Activated T-cell treated with anti-CD3 and anti-CD28 coated beads, Interleukin-2, amount 50 U/mL, for 24 hours (primary cell): ENCODE results near the gene TTLL4.
"Not testable (repeated sequence)": the region's sequence is repeated elsewhere in the genome, so short reads cannot be mapped to it uniquely, and the experiment has no call there.

ENCODE experiments used
- DNase-seq: peaks from one replicate; pipeline ENCODE4 v3.0.0-alpha.2; 2020
- H3K27ac Mint-ChIP-seq: 2 replicates; pipeline ENCODE4 v1.8.0; 2020; ENCODE audit warnings: mild to moderate bottlenecking, mixed read lengths
- H3K27me3 Mint-ChIP-seq: 2 replicates; pipeline ENCODE4 v1.8.0; 2020; ENCODE audit warnings: mixed read lengths
- H3K36me3 Mint-ChIP-seq: 2 replicates; pipeline ENCODE4 v1.8.0; 2020; ENCODE audit warnings: low read depth, mixed read lengths
- H3K4me1 Mint-ChIP-seq: 2 replicates; pipeline ENCODE4 v1.8.0; 2020; ENCODE audit warnings: low read depth, mixed read lengths
- H3K4me3 Mint-ChIP-seq: 2 replicates; pipeline ENCODE4 v1.8.0; 2020; ENCODE audit warnings: mild to moderate bottlenecking, moderate library complexity, mixed read lengths
- H3K9me3 Mint-ChIP-seq: 2 replicates; pipeline ENCODE4 v1.8.0; 2020; ENCODE audit warnings: mixed read lengths

Gene TTLL4

DNA sequence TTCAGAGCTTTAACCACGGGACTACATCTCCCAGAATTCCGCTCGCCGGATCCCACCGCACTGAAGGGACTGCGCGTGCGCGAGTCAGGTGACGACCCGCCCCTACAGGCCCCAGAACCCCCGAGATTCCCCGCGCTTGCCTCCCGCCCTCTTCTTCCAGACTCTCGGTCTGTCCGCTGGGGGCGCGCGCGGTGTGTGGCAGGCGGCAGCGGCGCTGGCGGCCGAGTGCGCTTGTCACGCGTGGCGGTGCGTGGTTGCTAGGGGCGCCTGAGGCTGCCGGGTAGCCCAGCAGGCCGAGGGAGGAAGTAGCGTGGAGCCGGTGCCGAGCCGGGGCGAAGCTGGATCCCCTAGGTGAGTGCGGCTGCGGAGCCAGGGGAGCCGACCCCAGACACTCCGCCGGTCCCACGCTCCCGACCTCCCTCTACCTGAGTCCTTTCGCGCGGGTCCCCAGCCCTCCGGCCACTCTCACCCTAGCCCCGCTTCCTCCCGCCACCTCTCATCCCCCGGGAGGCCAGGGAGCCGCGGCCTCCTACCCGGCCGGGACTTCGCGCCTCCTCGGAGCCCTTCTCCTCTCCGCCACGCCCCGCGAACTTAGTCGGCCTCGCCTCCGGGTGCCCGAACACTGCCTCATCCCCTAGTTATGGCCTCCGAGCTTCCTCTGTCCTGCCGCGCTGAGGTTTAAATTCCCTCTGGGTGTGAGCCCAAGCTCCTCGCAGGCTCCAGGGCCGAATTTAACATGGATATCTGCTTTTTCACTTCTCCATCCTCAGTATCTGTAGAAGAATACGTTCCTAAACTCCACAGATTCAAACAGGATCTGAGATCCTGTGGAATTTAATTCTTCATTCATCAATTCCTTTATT lies at the start of gene TTLL4:
Gene TTLL4, plus strand, starts transcription at position 149 of the 863 bp plus-strand sequence. CDS start 26,842 bp downstream, outside the sequence.
- peaks cover 20% of the 10 kb centered on the region for H3K36me3 Mint-ChIP-seq
- DNase-seq, result peak; percentile 97
- peaks cover 21% of the 10 kb centered on the region for H3K4me1 Mint-ChIP-seq
- no peaks in the 10 kb centered on the region for H3K27me3 Mint-ChIP-seq
- H3K4me3 Mint-ChIP-seq, result peak within 1 kb of the TSS; percentile 89
- H3K27ac Mint-ChIP-seq, result peak within 1 kb of the TSS; percentile 93
- no peaks in the 10 kb centered on the region for H3K9me3 Mint-ChIP-seq

DNA sequence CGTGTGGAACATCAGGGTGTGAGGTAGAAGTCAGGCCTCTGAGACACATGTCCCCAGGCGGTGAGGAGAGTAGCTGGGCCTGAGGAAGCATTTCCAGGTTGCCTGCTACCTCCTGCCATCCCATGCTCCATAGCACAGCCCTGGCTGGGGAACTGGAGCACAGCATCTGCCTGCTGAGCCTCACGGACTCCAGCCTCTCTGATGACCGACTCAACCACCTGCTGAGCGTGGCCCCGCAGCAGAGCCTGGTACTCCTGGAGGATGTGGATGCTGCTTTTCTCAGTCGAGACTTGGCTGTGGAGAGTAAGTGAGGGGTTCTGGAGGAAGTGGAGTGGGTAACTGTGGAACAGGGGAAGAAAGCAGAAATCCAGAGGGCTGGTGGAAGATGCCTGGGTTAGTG lies 48.3 kb upstream of the TTLL4 start:
- Mint-ChIP-seq H3K27ac (peak overlapping the region; percentile 66), H3K9me3 (no peaks in the 10 kb centered on the region), H3K27me3 (no peaks in the 10 kb centered on the region), H3K4me3 (no peak overlapping the region), H3K4me1 (peaks cover 35% of the 10 kb centered on the region), H3K36me3 (peaks cover 93% of the 10 kb centered on the region)
- DNase-seq, result no peak

DNA sequence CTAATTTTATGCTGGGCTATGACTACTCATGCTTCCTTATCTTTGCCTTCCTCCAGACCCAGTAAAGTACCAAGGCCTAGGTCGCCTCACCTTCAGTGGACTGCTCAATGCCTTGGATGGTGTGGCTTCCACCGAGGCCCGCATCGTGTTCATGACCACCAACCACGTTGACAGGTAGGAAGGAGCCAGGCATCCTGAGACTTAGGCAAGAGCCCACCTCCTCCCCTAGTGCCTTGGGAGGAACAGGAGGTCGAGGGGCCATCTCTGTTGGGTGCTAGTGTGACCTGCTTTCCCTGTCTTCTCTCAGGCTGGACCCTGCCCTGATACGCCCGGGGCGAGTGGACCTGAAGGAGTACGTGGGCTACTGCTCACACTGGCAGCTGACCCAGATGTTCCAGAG lies 47.8 kb upstream of the TTLL4 start:
- H3K4me1 Mint-ChIP-seq, result peaks cover 32% of the 10 kb centered on the region
- H3K4me3 Mint-ChIP-seq, result no peak overlapping the region
- no peaks in the 10 kb centered on the region for H3K9me3 Mint-ChIP-seq
- peak overlapping the region; percentile 38 for H3K27ac Mint-ChIP-seq
- DNase-seq, result no peak
- peaks cover 93% of the 10 kb centered on the region for H3K36me3 Mint-ChIP-seq
- H3K27me3 Mint-ChIP-seq, result no peaks in the 10 kb centered on the region

GRCh38 chr2:218663901-218664300 lies 46.7 kb upstream of the TTLL4 start:
- DNase-seq, result no peak
- peaks cover 93% of the 10 kb centered on the region for H3K36me3 Mint-ChIP-seq
- H3K27ac Mint-ChIP-seq, result peak overlapping the region; percentile 22
- H3K27me3 Mint-ChIP-seq, result no peaks in the 10 kb centered on the region
- H3K4me1 Mint-ChIP-seq, result peaks cover 23% of the 10 kb centered on the region
- H3K4me3 Mint-ChIP-seq, result no peak overlapping the region
- H3K9me3 Mint-ChIP-seq, result no peaks in the 10 kb centered on the region

GRCh38 chr2:218664653-218665052 lies 46.0 kb upstream of the TTLL4 start:
- H3K27ac Mint-ChIP-seq, result no peak overlapping the region
- no peaks in the 10 kb centered on the region for H3K9me3 Mint-ChIP-seq
- H3K27me3 Mint-ChIP-seq, result no peaks in the 10 kb centered on the region
- no peak overlapping the region for H3K4me3 Mint-ChIP-seq
- peaks cover 25% of the 10 kb centered on the region for H3K4me1 Mint-ChIP-seq
- H3K36me3 Mint-ChIP-seq, result peaks cover 91% of the 10 kb centered on the region
- DNase-seq, result no peak

DNA sequence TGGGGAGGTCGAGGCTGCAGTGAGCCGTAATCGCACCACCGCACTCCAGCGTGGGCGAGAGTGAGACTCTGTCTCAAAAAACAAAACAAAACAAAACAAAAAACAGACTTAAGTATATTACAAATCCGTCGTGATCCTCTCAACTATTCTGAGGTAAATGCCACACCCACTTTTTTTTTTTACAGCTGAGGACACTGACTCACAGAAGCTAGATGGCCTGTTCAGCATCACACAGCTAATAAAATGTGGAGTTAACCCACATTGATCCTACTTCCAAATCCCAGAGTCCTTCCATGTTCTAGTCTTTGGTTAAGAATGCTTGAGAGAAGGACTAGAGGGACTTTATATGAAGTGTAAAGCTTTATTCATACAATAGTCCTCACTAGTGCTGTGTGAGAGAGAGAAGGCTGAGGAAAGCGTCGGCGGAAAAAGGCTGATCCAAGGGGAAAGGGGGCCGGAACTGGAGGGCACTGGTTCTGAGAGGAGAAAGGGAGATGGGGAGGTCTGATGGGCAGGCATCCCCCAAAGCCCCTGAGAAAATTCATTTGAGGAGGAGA lies 39.5 kb upstream of the TTLL4 start:
- Mint-ChIP-seq H3K36me3 (peaks cover 60% of the 10 kb centered on the region), H3K27ac (peak overlapping the region; percentile 96), H3K4me3 (peak overlapping the region; percentile 95), H3K27me3 (no peaks in the 10 kb centered on the region), H3K9me3 (no peaks in the 10 kb centered on the region), H3K4me1 (peaks cover 30% of the 10 kb centered on the region)
- DNase-seq, result no peak

DNA sequence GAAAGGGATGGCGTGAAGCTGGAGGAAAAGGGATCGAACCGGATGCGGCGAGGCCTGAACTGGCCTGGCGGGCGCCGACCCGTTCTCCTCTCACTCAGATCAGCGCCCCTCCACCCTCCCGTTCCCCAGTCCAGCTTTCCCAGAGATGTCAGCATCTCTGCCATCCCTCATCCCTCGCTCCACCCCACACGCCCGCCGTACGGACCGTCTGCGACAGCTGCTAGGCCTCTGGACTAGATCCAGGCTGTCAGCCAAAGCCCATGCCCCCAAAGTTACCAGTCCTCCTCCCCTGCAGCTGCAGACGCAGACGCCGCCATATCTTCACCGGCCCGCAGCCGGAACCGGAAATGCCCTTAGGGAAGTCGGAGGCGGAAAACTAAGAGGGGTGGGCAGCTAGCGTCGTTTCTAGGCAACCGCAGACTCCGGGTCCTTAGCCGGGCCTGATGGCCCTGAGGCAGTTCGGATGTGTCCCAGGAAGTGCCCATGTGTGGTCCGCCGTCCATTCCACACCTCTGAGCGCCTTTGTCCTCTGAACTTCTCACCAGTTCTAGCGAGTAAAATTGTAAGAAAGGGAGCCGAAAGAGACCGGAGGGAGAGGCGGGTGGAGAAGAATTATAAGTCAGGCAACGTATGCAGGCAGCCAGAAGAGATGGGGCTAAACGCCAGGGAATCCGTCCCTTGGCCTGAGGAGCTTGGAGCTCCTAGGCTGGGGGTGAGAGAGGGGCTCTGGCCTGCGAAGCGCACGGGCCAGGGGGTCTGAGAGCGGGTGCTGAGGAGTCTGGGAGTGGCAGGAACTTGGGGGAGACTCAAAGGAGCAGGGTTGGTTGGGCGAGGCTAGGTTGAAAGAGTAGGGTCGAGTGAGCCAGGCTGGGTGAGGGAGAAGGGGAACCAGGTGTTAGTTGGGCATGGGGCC lies 38.7 kb upstream of the TTLL4 start, which contains the start of the genes RNF25 and STK36:
Gene RNF25, minus strand, starts transcription at position 349 of the 913 bp plus-strand sequence. Its CDS starts 32 bp downstream, at position 317.
Gene STK36, plus strand, starts transcription at position 433 of the 913 bp plus-strand sequence. CDS start 744 bp downstream, outside the sequence.
- Mint-ChIP-seq H3K27ac (peak within 1 kb of the TSS; percentile 96), H3K9me3 (no peaks in the 10 kb centered on the region), H3K36me3 (peaks cover 57% of the 10 kb centered on the region), H3K4me1 (peaks cover 30% of the 10 kb centered on the region), H3K27me3 (no peaks in the 10 kb centered on the region), H3K4me3 (peak within 1 kb of the TSS; percentile 95)
- DNase-seq, result peak; percentile 86

DNA sequence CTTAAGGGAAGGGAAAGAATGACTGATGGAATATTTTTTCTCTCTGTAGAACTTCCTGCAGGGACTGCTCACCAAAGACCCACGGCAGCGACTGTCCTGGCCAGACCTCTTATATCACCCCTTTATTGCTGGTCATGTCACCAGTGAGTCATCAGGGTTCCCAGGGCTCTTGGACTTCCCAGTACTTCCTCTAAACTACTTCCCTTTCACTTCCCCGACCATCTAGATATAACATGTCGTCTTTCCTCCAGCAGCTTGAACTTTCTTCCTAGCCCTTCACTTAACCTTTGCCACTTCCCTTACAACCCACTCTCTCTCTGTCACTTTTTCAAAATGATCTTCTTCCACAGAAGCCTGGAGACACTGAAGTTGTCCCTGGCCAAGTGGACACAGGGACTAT lies 31.5 kb upstream of the TTLL4 start:
- no peaks in the 10 kb centered on the region for H3K27me3 Mint-ChIP-seq
- H3K4me1 Mint-ChIP-seq, result no peaks in the 10 kb centered on the region
- no peak overlapping the region for H3K4me3 Mint-ChIP-seq
- H3K9me3 Mint-ChIP-seq, result no peaks in the 10 kb centered on the region
- H3K36me3 Mint-ChIP-seq, result peaks cover 48% of the 10 kb centered on the region
- DNase-seq, result no peak
- no peak overlapping the region for H3K27ac Mint-ChIP-seq

DNA sequence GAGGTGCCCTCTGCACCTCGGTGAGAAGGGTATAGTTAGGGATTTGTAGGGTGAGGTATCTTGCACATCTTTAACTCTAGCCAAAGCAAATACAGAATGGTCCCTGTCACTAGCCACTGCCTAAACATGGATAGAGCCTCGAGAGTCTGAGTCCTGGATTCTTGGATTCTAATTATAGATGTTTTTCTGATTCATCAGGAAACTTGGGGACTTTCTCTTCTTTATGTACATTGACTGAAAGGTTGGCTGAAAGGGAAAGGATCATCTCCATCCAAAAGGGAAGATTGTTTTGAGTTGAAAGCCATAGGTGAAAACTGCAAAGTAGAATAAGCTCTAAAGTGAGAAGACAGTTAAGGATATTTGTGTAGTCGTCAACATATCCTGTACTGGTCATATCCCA lies 30.6 kb upstream of the TTLL4 start:
- no peak overlapping the region for H3K27ac Mint-ChIP-seq
- peaks cover 49% of the 10 kb centered on the region for H3K36me3 Mint-ChIP-seq
- no peak for DNase-seq
- H3K9me3 Mint-ChIP-seq, result no peaks in the 10 kb centered on the region
- H3K27me3 Mint-ChIP-seq, result no peaks in the 10 kb centered on the region
- no peaks in the 10 kb centered on the region for H3K4me1 Mint-ChIP-seq
- H3K4me3 Mint-ChIP-seq, result no peak overlapping the region

DNA sequence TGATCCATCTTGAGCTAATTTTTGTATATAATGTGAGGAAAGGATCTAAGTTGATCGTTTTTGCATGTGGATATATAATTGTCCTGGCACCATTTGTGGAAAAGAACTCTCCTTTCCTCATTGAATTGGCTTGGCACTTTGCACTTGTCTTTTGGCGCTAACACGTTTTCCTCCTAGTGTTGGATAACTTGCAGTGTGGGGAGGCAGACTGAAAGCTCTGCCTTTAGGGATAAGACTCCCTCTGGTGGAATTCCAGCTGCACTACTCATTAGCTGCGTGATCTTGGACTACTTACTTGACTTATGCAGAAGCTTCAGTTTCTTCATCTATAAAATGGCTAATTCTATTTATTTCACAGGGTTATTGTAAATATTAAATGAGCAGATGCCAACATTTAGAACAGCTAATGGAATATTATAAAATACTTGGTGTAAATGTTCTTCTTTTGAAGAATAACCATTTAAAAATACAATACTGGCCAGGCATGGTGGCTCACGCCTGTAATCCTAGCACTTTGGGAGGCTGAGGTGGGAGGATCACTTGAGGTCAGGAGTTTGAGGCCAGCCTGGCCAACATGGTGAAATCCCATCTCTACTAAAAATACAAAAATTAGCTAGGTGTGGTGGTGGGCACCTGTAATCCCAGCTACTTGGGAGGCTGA lies 23.1 kb upstream of the TTLL4 start:
- not testable (repeated sequence) for H3K27ac Mint-ChIP-seq, H3K9me3 Mint-ChIP-seq, H3K27me3 Mint-ChIP-seq, H3K4me3 Mint-ChIP-seq, H3K4me1 Mint-ChIP-seq, DNase-seq
- peaks cover 34% of the 10 kb centered on the region for H3K36me3 Mint-ChIP-seq

DNA sequence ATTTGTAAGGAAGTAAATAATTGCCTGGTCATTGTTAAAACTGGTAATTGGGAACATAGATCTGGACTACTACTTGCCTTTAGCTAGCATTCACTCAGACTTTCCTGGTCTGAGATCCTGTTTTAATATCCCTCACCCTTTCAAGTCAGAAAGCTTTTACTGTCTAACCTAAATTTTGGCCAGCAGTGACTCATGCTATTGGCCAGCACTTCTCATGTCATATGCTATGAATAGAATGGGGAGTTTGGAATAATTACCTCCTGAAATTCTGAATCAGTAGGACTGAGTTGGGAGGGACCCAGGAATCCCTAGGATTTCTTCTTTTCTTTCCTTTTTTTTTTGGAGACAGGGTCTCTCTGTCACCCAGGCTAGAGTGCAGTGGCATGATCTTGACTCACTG lies 19.4 kb upstream of the TTLL4 start:
- Mint-ChIP-seq H3K4me3 (no peak overlapping the region), H3K4me1 (peaks cover 2% of the 10 kb centered on the region), H3K27ac (no peak overlapping the region), H3K27me3 (no peaks in the 10 kb centered on the region), H3K9me3 (no peaks in the 10 kb centered on the region), H3K36me3 (peaks cover 36% of the 10 kb centered on the region)
- DNase-seq, result no peak

GRCh38 chr2:218694405-218695145 lies 16.1 kb upstream of the TTLL4 start:
- peaks cover 40% of the 10 kb centered on the region for H3K36me3 Mint-ChIP-seq
- no peak overlapping the region for H3K4me3 Mint-ChIP-seq

DNA sequence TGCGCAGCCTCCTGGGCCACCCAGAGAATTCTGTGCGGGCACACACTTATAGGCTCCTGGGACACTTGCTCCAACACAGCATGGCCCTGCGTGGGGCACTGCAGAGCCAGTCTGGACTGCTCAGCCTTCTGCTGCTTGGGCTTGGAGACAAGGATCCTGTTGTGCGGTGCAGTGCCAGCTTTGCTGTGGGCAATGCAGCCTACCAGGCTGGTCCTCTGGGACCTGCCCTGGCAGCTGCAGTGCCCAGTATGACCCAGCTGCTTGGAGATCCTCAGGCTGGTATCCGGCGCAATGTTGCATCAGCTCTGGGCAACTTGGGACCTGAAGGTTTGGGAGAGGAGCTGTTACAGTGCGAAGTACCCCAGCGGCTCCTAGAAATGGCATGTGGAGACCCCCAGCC lies 11.8 kb upstream of the TTLL4 start:
- no peaks in the 10 kb centered on the region for H3K4me1 Mint-ChIP-seq
- H3K36me3 Mint-ChIP-seq, result peaks cover 15% of the 10 kb centered on the region
- no peak overlapping the region for H3K27ac Mint-ChIP-seq
- no peaks in the 10 kb centered on the region for H3K27me3 Mint-ChIP-seq
- DNase-seq, result no peak
- H3K4me3 Mint-ChIP-seq, result no peak overlapping the region
- H3K9me3 Mint-ChIP-seq, result no peaks in the 10 kb centered on the region

More at GRCh38 chr2:218694405-218695145, 16.1 kb upstream of the TTLL4 start:
- Mint-ChIP-seq H3K9me3 (no peaks in the 10 kb centered on the region), H3K4me1 (no peaks in the 10 kb centered on the region), H3K27me3 (no peaks in the 10 kb centered on the region), H3K27ac (no peak overlapping the region)
- DNase-seq, result no peak
